Kasumi-1 (cell line): Measurements from ENCODE around the gene CHST5.
A peak's percentile ranks its signal among the peaks of the same experiment; 100 is the strongest.

Source experiments
- DNase-seq, 2 experiments: peaks; one replicate each; lab custom pipeline; 2025; lab: John Stamatoyannopoulos, UW

CHST5 gene

GRCh38 chr16:75535901-75536300 is at the start of gene CHST5:
TSS of gene CHST5 (minus strand) at chr16:75536108. CDS start at chr16:75530384, 5,724 bp downstream.
- DNase-seq, result no peak

- DNase-seq, result no peak
Measured at GRCh38 chr16:75584108-75584507, 48.2 kb upstream of the CHST5 start.

DNA sequence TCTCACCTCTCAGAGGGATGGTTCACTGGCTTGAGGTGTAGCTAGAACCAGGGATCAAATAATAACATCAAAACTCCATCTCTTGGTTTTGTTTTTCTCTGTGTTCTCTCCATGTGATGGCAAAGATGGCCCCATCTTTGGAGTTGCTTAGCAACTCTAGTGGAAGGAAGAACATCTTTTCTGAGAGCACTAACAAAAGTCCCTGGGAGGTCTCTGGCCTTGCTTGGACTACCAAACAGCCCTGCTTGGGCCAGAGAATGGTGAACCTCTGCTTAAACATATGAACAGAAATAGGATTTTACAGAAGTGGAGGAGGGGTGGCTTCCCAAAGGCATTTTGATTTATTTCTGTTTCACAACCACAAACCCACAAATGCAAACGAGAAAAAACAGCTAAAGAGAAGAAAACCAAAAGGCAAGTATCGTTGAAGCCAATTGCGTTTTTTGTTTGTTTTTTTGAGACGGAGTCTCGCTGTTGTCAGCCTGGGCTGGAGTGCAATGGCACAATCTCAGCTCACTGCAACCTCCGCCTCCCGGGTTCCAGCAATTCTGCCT is 43.5 kb upstream of the CHST5 start:
- no peak for DNase-seq

- no peak for DNase-seq
Measured at GRCh38 chr16:75578725-75579124, 42.8 kb upstream of the CHST5 start.

- no peak for DNase-seq
Measured at GRCh38 chr16:75578212-75578611, 42.3 kb upstream of the CHST5 start.

- DNase-seq, result no peak
Measured at GRCh38 chr16:75576384-75576811, 40.5 kb upstream of the CHST5 start.

DNA sequence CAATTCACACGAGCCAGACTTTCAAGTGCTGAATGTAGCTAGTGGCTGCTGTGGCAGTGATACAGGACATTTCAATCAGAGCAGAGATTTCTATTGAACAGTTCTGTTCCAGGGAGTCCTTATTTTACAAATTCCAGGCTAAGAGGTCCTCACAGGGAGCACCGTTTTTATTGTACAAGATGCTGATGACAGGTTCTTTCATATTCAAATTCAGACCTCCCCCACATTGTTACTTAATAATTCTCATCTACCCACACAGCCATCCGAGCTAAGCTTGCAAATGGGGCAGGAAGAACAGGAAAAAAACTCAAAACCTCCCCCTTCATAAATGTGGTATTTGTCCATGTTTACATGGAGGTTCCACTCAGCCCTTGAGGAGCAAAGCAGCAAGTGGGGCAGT is 40.0 kb upstream of the CHST5 start:
- no peak for DNase-seq

DNA sequence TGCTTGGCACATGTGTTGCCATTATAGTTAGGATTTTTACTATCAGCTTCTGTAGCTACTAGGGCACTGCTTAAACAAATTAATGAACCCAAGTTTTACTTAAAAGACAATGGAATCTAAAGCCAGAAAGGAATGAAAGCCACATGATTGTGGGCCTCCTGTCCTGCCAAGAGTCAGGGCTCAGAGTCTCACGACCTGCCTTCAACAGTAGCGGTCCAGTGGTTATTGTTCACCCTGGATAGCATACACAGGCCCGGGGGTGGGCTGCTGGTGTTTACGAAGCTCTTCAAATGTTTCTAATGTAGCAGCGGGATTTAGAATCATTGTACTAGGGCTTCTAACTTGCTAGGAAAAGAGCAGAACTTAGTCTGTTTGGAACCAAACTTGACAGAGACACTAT is 38.0 kb upstream of the CHST5 start:
- no peak for DNase-seq

DNA sequence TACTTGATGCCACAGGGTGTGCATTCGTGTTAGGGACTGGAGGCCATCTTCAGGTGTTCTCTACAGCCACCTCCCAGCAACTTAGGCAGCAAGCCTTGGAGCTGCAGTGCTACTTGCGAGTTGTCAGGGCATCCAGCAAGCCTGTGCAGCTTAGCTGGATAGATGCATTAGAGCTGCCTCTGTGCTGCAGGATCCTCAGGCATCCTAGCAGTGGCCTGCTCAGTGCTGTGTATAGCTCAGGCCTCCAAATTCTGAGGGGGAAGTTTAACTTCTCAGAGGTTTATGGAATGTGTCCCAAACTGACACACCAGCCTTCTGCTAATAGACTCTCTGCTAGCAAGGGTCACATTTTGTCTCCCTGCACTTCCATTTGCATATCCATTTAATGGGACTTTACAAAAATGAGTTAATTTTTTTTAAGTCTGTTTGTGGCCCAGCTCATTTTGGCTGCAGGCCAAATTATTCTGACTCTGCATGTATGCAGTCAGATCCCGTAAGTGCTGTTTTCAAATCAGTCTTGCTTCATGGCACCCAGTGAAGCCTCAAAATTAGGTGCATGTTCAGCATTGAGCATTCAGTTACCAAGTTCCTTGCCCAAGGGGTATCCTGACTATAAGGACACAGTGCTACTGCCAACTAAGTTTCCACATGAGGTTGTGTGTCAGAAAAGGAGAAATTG is 37.1 kb upstream of the CHST5 start:
- DNase-seq, result no peak

DNA sequence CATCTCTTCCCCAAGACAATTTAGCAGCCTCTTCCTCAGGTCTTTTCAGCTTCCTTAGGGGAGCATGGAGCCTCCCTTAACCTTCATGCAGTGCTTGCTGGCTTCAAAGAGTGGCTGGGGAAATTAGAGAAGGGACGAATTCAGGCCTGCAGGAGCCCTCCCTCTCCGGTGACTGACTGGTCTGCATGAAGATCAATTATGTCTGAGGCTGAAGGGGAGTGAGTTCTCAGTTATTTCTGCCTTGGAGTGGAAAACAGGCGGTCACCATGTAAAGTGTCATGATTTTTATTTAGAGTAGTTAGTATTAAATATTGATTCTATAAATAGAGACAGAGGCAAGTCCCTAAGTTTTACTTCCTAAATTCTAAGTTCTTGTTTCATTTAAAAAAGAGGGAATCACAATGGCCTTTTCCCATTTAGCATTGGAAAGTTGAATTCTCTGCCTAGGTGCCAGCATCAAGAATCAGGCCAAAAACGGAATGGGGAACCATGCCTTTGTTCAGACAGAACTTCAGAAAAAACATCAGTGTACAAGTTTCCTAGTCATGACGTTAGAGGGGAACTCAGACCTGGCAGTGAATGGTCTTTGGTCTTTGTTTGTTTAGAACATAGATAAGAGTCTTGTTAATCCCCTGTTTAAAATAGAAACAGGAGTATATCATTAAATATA is 34.6 kb upstream of the CHST5 start:
- no peak for DNase-seq

GRCh38 chr16:75567911-75568310 is 32.0 kb upstream of the CHST5 start:
- DNase-seq, result no peak

DNA sequence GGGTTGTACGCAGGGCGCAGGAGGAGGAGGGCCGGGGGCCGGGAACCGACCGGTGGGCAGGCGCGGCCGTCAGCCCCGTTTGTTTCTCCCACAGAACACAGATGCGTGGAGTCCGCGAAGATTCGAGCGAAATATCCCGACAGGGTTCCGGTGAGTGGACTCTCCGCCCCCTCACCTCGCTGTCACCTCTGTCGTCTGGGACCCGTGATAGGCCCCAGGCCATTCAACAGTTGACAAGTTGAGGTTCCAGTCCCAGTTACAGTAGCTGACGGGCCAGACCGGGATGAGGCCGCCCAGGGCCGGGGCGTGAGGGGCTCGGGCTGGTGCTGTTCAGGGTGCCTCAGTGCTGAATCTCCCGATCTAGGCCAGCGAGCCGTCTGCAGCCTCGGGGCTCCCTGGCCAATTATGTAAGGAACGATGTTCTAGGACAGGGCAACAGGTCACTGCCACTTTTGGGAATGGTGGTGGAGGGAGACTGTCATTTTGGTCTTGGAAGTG is 30.9 kb upstream of the CHST5 start:
- DNase-seq, result peak; percentile 4 to 26

DNA sequence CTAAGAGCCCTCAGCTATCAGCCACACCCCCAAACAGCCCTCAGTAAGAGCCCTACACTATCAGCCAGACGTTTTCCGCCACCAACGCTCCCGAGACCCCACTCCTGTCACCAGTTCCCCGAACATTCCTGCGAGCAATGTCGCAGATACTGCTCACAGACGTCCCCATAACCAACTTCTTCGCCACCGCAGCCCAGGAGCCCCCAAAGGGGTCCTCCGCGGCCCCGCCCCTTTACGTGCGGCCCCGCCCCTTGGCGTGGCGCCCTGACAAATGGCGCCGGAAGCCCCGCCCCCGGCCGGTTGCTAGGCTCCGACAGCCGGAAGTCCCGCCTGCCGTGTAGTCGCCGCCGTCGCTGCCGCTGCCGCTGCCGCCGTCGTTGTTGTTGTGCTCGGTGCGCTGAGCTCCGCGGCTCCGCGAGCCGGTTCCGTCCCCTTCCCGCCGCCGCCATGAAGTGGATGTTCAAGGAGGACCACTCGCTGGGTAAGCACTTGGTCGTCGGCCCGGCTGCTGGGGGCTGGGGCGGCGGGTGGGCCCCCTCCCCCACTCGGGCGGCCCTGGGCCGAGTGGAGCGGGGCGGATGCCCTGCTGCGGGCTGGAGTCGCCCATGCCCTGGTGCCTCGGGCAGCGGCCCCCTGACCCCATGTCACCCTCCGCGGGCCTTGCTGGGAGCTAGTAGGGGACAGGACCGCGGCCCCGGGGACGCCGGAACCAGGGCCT is 30.3 kb upstream of the CHST5 start, which contains the start of gene GABARAPL2:
TSS of gene GABARAPL2 (plus strand) at position 340 of the 718 bp plus-strand sequence. CDS start at position 448, 108 bp downstream.
- DNase-seq, result peak; percentile 81 to 88

- no peak for DNase-seq
Measured at GRCh38 chr16:75565640-75566039, 29.7 kb upstream of the CHST5 start.

GRCh38 chr16:75559564-75560372 is 23.9 kb upstream of the CHST5 start:
- DNase-seq, result no peak

GRCh38 chr16:75558846-75559401 is 23.0 kb upstream of the CHST5 start:
- no peak for DNase-seq

DNA sequence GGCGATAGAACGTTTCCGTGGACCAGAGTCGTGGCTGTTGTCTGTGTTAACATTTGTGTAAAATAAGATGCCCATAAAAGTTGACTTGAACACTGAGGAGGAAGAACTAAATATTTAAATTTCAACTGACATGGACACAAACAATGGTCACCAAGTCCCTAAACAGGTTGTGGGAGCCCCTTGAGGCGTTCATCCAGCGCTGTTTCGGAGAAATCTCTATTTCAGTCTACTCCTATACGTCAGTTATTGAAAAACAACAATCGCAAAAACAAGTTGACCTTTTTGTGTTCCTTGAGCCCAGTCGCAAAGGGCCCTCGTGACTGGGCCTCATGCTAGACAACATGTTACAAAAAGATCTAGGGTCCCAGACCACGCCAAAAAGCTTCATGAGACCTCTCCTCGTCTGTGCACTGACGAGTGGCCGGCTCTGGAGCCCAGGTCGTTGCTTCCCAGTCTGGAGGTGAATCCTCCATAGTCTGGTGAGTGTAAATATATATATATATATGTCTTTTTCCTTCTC is 20.6 kb upstream of the CHST5 start:
- no peak for DNase-seq

DNA sequence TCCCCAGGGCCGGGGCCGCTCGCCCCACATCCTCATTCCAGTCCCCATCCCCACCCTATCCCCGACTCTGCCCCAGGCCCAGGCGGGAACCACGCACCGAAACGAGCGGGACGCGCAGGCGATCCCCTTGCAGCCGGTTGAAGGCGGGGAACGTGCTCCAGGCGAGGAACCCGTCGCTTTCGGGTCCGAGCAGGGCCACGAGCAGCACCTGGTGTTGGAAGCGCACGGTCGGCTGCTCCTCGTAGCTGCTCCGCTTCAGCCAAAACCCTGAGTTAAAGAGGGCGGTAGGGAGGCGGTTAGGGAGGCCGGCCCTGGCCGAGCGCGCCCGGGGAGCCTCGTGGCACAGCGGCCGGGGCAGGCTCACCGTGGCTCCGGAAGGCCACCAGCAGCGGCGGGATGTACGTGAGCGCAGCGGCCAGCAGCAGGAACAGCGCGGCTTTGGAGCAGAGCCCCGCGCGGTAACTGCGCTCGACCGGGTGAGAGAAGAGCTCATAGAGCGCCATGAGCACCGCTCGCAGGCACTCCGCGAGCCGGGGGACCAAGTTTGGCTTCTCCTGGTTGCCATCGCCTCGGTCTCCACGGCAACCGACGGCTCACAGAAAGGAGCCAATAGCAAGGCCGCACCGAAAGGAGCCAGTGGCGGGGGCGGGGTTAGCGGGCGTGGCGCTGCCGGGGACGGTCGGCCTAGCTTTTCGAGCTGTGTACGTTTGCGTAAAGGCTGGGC is 20.0 kb upstream of the CHST5 start, which contains the start of gene TMEM231:
TSS of gene TMEM231 (minus strand) at position 546 of the 724 bp plus-strand sequence. CDS start at position 503, 43 bp downstream.
- peak; percentile 90 to 91 for DNase-seq

GRCh38 chr16:75555213-75555706 is 19.4 kb upstream of the CHST5 start:
- peak; percentile 48 to 59 for DNase-seq

DNA sequence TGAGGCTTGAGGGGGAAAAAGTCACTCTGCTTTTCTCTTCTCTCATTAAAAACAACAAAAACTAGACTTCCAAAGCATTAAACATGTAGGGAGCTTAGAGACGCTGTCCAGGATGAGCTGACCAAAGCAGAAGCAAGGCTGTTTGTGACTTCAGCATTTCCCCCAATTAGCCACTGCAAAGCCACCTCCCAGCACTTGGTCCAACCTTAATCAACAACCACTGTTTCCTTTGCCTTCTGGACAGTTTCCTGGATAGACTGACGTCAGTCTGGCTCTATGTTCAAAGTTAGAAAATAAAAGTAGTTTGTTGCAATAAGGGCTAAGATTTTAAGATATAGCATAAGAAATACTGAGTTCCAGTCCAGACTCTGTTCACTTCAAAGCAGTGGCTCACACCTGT is 17.0 kb upstream of the CHST5 start:
- no peak for DNase-seq
